HCT116 (cell line): ENCODE measurements around the gene CNTNAP2.

ENCODE experiments used
- EZH2 ChIP-seq: fragments of 200-600 bp; sonication (generic); IDR thresholded peaks from 2 replicates; pipeline ENCODE4 v1.6.1; 2017; ENCODE audit warnings: antibody characterized with exemption, mixed run types
- EZH2phosphoT487 ChIP-seq: fragments of 200-600 bp; IDR thresholded peaks from 2 replicates; pipeline ENCODE4 v1.6.1; 2018; ENCODE audit warnings: antibody characterized with exemption, borderline replicate concordance
- SP1 ChIP-seq: IDR thresholded peaks from 2 replicates; pipeline ENCODE4 v1.6.1; 2012; ENCODE audit warnings: low read depth
- ZNF274 ChIP-seq: fragments of 200-500 bp; sonication (Bioruptor generic); IDR thresholded peaks from 2 replicates; pipeline ENCODE4 v1.6.1; 2014; ENCODE audit warnings: mild to moderate bottlenecking, low read depth, low read length, inconsistent platforms

DNA sequence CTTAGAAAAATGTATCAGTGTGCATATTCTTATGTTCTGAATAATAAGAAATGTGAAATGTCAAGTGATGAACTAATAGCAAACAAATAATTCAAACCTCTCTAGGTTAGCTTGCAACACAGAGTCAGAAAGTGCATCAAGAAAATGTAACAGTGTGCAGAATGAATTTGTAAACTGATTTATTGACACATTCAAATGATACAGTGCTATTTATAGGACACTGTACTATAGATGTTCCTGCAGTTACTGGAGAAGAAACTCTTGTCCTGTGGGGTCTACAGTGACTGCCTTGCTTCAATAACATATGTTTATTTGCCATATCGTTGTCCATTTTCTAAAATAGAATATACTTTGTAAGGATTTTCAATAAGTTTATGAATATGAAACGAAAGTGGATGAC lies 639.0 kb downstream of the CNTNAP2 start:
- no peak for TF ChIP-seq SP1
- TF ChIP-seq ZNF274 = no peak
- no peak for TF ChIP-seq EZH2
- TF ChIP-seq EZH2phosphoT487 = no peak
